HG02678 (cell line): ENCODE measurements around the gene SOAT2.
"Not testable (repeated sequence)": the region's sequence is repeated elsewhere in the genome, so short reads cannot be mapped to it uniquely, and the experiment has no call there.

Experiments used
- ATAC-seq: cut with Tn5 transposase; IDR thresholded peaks from one replicate; pipeline ENCODE4 v1.9.1; 2021; ENCODE audit warnings: mild to moderate bottlenecking, moderate library complexity; ENCODE audit not compliant: unreplicated experiment

SOAT2 gene

DNA sequence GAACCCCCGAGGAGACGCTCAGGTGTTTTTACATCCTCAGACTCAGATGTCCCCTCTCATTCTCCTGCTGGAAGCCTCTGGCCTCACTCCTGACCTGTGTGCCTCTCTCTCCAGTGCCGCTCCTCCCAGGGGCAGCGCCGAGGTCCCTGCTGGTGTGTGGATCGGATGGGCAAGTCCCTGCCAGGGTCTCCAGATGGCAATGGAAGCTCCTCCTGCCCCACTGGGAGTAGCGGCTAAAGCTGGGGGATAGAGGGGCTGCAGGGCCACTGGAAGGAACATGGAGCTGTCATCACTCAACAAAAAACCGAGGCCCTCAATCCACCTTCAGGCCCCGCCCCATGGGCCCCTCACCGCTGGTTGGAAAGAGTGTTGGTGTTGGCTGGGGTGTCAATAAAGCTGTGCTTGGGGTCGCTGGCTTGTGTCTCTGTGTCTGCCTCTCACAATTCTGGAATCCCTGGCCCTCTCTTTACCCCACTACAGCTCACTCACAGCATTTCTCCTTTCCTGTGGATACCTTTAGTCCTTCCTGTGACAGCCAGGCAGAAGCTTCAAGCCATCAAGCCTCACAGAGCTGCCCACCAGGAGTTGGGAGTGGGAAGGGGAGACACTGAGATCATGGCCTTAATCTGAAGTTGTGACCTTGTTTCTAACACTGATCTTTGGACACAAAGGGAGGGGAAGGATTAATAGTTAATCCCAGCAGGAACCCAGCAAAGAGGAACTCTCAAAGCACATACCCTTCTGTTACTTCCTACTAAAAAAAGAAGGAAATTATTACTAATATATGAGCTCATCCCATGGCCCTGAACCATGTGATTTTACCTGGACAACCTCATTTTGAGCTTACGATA lies 1.1 kb upstream of the SOAT2 start:
- no peak for ATAC-seq

DNA sequence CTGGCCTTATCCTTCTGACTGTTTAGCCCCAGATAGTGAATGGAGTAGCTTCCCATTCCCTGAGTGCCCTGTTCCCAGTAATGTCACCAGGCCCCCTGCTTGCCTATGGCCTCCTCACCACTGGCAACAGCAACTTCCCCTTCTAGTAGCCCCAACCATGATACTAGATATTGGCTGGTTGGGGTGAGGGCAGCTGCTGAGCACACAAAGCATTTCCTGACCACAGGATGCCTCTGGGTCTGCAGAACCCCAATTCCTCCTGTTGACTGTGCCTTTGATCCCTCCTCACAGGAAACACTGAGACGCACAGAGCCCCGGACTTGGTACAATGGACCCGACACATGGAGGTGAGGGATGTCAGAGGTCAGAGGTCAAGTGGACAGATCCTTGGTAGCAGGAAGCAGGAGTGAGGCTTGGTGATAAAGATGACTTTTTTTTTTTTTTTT lies 597 bp downstream of the SOAT2 start:
- no peak for ATAC-seq

DNA sequence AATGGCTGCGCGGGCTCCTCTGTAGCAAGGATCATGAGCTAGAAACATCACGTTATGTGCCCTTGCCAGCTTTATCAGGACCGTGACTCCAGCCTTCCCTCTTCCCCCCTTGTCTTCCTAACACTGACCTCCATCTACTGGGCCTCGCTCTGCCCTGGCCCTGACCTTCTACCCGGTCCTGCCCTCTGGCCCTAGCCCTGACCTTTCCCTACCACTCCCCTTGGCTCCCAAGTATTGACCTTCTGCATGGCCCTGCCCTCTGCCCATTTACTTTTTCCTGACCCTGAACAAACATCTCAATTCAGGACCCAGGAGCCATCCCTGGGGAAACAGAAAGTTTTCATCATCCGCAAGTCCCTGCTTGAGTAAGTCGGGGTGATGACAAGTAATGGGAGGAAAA lies 2.0 kb downstream of the SOAT2 start:
- no peak for ATAC-seq

DNA sequence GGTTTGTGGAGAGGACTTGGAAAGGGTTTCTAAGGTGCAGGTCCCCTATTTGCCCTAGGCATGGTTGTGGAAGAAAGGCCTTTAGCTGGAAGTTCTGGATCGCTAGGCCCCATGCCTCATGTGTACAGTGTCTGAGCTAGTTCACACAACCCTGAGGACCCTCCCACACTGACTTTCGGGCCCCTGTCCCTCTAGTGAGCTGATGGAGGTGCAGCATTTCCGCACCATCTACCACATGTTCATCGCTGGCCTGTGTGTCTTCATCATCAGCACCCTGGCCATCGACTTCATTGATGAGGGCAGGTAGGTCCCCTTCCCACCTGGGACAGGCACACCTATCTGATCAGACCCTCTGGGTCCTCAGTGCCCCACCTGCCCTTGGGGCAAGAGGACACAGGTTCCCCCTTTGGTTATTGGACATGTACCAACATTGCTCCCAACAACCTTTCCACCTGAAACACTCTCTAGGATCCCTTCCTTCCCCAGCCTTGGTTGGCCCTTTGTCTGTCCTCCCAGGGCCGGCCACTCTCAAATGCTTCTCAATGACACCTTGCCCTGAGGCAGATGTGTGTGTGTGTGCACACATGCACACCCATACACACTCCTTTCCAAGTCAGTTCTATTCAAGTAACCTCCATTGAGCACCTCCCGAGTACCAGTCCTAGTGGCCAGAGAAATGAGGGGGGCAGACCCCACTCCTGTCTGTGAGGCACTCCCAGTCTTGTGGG lies 2.6 kb downstream of the SOAT2 start:
- no peak for ATAC-seq

DNA sequence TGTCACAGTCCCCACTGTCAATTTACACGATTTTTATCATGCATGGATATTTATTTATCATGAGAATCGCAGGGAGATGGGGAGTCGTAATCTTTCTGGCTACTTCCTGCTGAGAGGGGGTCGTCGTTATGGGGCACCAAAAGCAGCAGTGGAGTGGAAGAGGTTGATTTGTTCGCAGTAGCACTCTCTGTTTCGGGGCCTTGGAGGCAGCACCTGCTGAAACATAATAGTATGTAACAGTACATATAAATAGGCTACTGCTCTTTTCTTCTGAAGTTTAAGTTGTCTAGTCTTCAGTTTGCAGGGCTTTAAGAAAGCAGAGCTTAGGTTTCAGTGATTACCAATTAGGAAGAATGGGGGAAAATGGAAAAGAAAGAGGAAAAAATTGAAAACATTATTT lies 3.8 kb downstream of the SOAT2 start:
- no peak for ATAC-seq

DNA sequence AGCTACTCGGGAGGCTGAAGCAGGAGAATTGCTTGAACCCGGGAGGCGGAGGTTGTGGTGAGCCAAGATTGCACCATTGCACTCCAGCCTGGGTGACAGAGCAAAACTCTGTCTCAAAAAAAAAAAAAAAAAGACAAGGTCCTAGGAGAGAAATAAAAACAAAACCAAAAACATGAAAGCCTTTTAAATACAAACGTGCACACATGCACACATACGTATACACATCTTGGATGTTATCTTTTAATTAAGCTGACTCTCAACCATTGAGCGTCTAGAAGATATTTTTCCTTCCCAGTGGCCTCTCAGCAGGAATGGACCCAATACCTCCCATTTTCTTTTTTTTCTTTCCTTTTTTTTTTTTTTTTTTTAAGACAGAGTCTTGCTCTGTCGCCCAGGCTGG lies 9.1 kb downstream of the SOAT2 start:
- ATAC-seq, result not testable (repeated sequence)

DNA sequence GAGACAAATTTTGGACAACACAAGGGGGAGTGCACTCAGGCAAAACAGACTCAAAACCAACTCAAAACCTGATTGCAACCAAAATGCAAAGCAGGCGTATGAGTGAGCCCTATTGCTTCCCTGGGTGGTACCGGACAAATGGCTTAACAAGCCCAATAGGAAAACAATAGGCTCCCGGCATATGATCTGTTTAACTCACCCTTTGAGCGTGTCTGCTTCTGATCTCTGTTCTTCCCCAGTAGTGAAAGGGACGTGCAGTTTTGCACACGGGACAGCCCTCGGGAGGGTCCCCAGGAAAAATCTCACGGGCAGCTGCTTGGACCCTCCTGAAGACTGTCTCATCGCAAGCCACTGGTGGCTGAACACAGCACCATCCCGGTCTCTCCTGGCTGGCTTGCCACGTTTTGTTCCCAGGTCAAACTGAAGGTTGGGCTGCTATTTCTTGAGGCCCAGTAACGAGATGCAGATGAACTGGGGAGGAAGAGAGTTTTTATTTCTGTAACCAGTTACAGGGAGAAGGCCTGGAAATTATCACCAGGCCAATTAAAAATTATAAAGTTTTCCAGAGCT lies 9.9 kb downstream of the SOAT2 start:
- no peak for ATAC-seq

DNA sequence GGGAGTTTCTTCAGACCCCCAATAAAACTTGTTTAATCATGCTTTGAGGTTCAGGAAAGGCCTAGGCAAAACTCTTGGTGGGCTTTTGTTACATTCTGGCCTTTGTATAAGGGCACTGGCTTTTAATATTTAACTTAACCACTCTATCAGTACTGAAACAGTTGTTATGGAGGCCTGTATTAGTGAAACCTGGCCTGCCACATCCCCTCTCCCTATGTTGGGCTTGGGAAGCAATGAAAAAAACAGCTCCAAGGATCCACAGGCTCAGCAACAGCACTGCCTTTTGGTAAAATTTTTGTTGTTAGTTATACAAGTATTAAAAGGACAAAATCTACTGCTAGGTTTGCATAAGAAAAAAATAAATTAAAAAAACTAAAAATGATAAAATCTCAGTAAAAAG lies 10.7 kb downstream of the SOAT2 start:
- no peak for ATAC-seq

DNA sequence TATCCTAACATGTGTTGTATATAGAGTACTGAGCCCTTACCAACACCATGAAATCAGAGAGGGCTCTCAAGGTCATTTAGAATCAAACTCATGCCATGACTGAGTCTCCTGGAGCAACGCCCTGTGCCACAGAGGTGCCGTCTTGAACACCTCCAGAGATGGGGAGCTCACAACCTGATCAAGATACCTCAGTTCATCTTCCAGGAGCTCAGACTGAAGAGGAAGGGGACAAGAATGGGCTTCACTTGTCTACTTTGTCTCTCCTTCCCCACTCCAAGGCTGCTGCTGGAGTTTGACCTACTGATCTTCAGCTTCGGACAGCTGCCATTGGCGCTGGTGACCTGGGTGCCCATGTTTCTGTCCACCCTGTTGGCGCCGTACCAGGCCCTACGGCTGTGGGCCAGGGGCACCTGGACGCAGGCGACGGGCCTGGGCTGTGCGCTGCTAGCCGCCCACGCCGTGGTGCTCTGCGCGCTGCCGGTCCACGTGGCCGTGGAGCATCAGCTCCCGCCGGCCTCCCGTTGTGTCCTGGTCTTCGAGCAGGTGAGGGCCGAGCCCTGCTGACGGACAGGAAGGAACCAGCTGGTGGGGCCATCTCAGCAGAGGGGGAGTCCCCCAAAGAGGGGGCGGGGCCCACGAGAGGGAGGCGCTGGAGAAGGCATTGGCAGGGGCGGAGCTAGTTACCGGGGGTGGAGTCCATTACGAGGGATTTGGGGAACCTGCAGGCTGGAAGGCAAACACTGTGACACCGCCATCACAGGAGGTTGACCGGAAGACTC lies 12.0 kb downstream of the SOAT2 start:
- ATAC-seq, result no peak

DNA sequence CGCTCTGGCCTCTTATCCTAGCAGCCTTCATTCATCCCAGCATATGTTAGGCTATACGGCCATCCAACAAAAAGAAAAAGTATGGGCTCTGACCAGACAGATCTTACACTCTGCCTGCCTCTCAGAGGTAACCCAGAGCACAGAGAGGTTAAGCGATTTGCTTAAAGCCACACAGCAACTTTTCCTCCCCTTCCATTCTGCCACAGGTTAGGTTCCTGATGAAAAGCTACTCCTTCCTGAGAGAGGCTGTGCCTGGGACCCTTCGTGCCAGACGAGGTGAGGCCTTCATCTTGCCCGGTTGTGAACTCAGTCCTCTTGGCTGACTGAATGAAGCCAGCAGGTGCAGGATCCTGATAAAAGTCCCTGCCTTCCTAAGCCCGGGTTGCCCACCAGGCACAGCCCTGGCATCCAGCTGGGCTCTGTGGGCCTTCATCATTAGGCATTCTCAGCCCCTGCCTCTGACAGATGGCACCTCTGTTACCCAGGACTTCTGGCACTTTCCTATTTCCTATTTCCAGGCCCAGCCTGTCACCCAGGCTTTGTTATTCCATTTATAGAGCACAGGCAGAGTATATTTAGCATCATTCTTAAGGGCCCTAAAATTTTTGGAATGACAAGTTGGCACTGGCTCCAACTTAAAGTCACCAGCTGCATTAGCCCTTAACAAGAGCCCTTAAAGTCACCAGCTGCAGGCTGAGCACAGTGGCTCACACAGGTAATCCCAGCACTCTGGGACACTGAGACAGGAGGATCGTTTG lies 12.8 kb downstream of the SOAT2 start:
- no peak for ATAC-seq

DNA sequence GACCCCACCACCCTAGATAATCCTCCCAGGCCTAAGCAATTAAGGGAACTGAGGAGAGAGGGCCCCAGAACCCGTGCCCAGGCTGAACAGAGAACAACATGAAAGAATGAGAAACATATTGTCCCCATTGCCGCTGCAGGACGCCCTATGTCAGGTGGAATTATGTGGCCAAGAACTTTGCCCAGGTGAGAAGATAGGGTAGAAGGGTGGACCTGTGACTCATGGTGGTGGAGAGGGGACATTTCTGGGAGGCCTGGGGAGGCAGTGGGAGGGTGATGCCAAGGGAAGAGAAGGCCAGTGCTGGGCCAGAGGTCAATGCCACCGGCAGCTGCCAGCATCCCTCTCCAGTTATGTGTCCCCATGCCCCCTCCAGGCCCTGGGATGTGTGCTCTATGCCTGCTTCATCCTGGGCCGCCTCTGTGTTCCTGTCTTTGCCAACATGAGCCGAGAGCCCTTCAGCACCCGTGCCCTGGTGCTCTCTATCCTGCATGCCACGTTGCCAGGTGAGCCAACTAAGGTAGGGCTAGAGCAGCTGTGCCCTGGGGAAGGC lies 15.5 kb downstream of the SOAT2 start:
- ATAC-seq, result no peak

DNA sequence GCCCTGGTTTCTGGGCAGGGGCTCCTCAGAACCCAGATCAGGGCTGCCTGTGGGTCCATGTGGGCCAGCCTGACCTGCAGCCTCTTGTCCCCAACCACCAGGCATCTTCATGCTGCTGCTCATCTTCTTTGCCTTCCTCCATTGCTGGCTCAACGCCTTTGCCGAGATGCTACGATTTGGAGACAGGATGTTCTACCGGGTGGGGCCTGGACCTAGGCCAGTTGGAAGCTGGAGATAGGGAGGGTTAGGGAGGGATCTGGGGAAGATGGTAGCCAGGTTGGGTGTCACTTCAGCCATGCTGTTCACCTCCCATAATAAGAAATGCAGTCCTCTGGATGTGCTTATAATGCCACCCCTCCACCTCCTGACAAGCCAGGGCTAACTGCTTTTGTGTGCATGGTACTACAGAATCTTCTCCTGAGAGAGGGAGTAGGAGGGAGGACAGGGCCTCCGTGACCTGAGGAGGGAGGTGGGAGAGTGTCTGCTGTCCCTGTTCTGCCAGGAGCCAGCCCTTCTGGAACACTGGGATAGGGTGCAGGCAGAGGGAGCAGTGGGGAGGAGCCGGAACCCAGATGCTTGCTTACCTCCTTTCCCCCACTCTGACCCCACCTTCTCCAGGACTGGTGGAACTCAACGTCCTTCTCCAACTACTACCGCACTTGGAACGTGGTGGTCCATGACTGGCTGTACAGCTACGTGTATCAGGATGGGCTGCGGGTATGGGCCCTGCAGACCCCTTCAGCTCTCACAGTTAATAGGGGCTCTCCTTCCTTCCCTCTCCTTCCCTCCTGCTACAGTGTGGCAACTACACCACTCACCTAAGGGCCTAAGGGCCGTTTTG lies 17.6 kb downstream of the SOAT2 start:
- ATAC-seq, result no peak

DNA sequence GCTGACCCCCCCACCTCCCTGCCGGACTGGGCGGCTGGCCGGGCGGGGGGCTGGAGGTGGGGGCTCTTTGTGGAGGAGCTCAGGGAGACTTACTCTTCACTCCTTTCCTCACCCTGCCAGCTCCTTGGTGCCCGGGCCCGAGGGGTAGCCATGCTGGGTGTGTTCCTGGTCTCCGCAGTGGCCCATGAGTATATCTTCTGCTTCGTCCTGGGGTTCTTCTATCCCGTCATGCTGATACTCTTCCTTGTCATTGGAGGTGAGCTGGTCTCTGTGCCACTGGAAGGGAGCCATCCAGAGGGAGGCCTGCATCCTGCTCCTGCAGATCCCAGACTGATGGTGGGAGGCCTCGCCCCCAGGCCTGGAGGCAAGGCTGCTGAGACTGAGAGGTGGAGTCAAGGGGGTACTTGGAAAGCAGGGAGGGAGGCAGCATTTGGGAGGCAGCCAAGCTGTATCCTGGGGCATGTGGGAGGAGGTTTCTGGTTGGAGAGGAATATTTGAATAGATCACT lies 19.7 kb downstream of the SOAT2 start:
- no peak for ATAC-seq

DNA sequence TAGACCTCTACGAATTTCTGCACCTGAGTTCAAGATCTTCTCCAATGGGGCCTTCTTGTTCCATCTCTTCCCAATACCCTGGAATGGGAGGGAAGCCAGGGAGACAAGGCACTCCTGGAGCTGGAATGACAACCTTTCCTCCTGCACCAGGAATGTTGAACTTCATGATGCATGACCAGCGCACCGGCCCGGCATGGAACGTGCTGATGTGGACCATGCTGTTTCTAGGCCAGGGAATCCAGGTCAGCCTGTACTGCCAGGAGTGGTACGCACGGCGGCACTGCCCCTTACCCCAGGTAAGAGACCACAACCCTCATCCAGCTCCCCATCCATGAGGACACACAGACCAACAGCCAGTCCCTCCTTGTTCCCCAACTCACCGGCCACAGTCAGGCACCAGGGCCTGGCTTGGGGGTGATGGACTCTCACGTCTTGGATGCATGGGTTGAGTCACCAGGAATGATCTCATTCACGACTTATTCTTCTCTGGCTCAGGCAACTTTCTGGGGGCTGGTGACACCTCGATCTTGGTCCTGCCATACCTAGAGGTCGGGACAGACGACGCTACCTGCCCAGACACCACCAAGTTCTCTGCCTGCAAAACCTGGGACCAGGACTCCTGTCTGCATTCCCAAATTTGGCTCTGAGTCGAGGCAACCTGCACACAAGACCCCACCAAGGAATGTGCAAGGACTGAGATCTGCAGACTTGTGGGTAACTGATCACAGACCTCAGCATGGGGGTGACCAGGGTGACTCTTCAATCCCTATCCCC lies 20.5 kb downstream of the SOAT2 start:
- no peak for ATAC-seq

DNA sequence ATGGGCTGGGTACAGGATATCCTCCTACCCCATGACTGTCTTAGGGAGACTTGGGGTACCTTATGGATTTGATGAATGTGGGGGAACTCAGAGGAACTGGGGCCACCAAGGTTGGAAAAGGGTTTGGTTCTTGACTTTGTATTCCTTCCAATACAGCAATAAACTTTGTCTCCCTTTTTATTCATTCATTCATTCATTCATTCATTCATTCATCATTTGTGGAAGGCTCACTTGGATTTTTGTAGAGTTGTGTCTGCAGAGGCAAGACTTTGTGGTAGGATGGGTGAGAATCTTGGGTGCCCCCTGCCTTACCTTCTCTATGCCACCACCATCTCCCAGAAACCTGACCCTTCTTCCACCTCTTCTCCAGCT lies 21.1 kb downstream of the SOAT2 start:
- ATAC-seq, result no peak

DNA sequence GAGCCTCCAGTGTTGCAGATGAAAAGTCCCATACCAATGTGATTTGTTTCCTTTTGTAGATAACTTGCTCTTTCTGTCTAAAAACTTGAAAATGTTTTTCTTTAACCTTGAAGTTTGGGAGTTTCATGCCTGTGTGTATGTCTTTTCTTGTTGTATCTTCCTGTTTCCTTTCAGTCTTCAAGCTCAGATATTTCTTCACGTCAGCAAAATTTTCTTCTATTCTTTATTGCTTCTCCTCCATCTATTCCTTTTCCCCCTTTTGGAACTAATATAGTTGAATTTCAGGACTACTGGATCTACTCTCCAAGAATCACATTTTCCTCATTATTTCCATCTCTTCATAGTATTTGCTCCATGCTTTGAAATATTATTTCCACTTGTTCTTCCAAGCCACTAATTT lies 23.9 kb downstream of the SOAT2 start:
- no peak for ATAC-seq

DNA sequence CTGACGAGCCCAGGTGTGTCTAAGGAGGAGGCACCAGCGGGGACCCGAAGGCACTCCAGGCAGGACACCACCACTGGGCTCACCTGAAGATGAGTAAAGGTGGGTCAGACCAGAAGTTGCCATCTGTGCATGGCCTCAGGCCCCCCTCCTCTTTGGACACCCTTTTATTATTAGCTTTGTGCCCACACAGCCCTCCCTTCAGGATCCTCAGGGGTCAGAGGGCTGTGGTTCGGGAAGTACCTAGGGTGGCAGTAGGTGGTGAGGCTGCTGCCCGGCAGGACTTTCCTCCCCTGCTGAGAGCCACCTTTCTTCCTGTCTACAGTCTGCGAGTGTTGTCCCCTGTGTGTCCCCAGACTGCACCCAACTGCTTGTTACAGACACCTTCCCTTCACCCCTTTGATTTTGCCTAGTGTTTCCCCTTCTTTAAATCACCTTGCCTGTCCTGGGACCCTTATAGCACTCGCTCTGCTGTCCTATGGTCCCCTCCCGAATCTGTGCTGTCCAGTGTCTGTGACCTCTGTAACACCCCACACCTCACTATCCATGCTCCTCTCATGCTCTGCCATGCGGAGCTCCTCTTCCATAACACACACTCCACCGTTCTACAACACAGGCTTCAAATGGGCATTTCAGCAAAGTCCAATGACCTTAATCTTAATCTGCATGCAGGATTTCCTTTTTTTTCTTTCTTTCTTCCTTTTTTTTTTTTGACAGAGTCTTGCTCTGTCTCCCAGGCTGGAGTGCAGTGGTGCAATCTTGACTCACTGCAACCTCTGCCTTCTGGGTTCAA lies 25.7 kb downstream of the SOAT2 start:
- ATAC-seq, result no peak

DNA sequence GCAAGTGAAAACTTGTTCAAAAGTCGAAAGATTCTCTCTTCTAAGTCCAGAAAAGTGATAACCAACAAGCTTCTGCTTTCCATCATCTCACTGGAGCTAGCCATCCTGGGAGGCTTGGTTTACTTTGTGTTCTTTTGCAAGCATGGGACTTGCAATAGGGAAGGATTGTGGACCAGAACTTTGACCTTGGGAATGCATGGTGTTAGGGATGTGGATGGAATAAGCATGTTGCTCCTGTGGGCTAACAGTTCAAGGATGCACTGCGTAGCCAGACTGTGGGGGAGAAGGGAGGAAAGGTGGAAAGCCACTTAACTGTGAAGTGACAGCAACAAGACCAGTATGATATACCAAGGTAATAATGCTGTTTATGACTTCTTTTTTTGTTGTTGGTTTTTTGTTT lies 28.6 kb downstream of the SOAT2 start:
- ATAC-seq, result no peak
